ENCODE results near the gene CYP21A2.
A peak's percentile ranks its signal among the peaks of the same experiment; 100 is the strongest.
"Not testable (repeated sequence)": the region's sequence is repeated elsewhere in the genome, so short reads cannot be mapped to it uniquely, and the experiment has no call there.

The CYP21A2 gene

GRCh38 chr6:32043589-32044380 lies 5.6 kb downstream of the CYP21A2 start:
- H3K4me1 ChIP-seq (ENCODE audit: control insufficient read depth in 5 of 5, insufficient read depth in 5 of 5, low read length in 5 of 5): peaks cover 6 to 29% (median 27%) of the 10 kb centered on the region in 5 donors
- H3K36me3 ChIP-seq (ENCODE audit: control insufficient read depth in 5 of 5, insufficient read depth in 5 of 5, low read length in 5 of 5): peaks cover 0 to 14% (median 2%) of the 10 kb centered on the region in 5 donors
- H3K27me3 ChIP-seq (ENCODE audit: control insufficient read depth in 5 of 5, insufficient read depth in 4 of 5, low read length in 5 of 5): peaks cover 3 to 18% (median 7%) of the 10 kb centered on the region in 5 donors
- not testable (repeated sequence) for H3K9me3 ChIP-seq (ENCODE audit: control insufficient read depth in 5 of 5, low read length in 5 of 5); H3K27ac ChIP-seq (ENCODE audit: low read depth, low read length); H3K9ac ChIP-seq (ENCODE audit: low read length in 5 of 5); H3K4me3 ChIP-seq (ENCODE audit: low read depth in 1 of 5, low read length in 5 of 5)

GRCh38 chr6:32044916-32045315 lies 6.7 kb downstream of the CYP21A2 start:
- not testable (repeated sequence) for H3K9ac ChIP-seq (ENCODE audit: low read length in 5 of 5); H3K4me3 ChIP-seq (ENCODE audit: low read depth in 1 of 5, low read length in 5 of 5); H3K9me3 ChIP-seq (ENCODE audit: control insufficient read depth in 5 of 5, low read length in 5 of 5); H3K27ac ChIP-seq (ENCODE audit: low read depth, low read length)
- peaks cover 3 to 18% (median 7%) of the 10 kb centered on the region in 5 donors for H3K27me3 ChIP-seq (ENCODE audit: control insufficient read depth in 5 of 5, insufficient read depth in 4 of 5, low read length in 5 of 5)
- peaks cover 6 to 30% (median 27%) of the 10 kb centered on the region in 5 donors for H3K4me1 ChIP-seq (ENCODE audit: control insufficient read depth in 5 of 5, insufficient read depth in 5 of 5, low read length in 5 of 5)
- peaks cover 0 to 20% (median 2%) of the 10 kb centered on the region in 5 donors for H3K36me3 ChIP-seq (ENCODE audit: control insufficient read depth in 5 of 5, insufficient read depth in 5 of 5, low read length in 5 of 5)

GRCh38 chr6:32045811-32046449 lies 7.7 kb downstream of the CYP21A2 start:
- H3K9me3 ChIP-seq (ENCODE audit: control insufficient read depth in 5 of 5, low read length in 5 of 5): peaks cover 0 to 4% (median 0%) of the 10 kb centered on the region in 5 donors
- H3K27ac ChIP-seq (ENCODE audit: low read depth, low read length): peak overlapping the region; percentile 85
- H3K36me3 ChIP-seq (ENCODE audit: control insufficient read depth in 5 of 5, insufficient read depth in 5 of 5, low read length in 5 of 5): peaks cover 0 to 24% (median 2%) of the 10 kb centered on the region in 5 donors
- H3K27me3 ChIP-seq (ENCODE audit: control insufficient read depth in 5 of 5, insufficient read depth in 4 of 5, low read length in 5 of 5): peaks cover 3 to 18% (median 7%) of the 10 kb centered on the region in 5 donors
- H3K9ac ChIP-seq (ENCODE audit: low read length in 5 of 5): no peak overlapping the region
- peak overlapping the region in 1 of 5 donors; percentile 8 for H3K4me3 ChIP-seq (ENCODE audit: low read depth in 1 of 5, low read length in 5 of 5)
- H3K4me1 ChIP-seq (ENCODE audit: control insufficient read depth in 5 of 5, insufficient read depth in 5 of 5, low read length in 5 of 5): peaks cover 6 to 30% (median 27%) of the 10 kb centered on the region in 5 donors

DNA sequence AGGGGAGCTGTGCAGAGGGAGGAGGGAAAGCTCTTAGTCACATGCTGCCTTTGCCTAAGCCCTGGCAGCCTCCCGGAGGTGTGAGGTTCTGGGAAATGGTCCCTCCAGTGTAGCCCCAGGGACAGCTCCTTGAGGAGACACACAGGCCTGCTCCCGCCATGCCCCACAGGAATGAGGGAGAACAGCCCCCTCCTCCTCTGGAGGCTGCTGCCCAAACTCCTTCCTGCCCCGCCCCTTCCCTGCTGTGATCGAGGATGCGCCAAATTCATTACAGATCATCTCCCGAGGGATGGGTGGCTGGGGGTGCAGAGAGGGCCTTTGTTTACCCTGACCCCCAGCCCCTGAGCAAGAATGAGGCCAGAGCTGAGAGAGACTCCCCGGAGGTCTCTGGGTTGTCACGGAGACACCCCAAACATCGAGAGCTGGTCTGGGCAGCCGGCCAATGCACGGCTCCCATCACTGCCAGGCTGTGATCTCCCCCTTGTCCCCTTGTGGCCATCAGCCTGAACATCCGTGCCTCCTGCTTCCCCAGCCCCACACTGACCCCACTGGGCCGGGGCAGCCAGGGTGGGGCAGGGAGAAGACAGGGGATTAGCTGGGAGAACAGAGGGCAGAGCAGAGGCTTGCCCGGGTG lies 8.4 kb downstream of the CYP21A2 start:
- Histone ChIP-seq H3K9ac (ENCODE audit: low read length in 5 of 5) (peak overlapping the region in 1 of 5 donors; percentile 21), H3K4me3 (ENCODE audit: low read depth in 1 of 5, low read length in 5 of 5) (peak overlapping the region in 1 of 5 donors; percentile 8)

GRCh38 chr6:32047084-32047478 lies 8.9 kb downstream of the CYP21A2 start:
- Histone ChIP-seq H3K27me3 (ENCODE audit: control insufficient read depth in 5 of 5, insufficient read depth in 4 of 5, low read length in 5 of 5) (peaks cover 3 to 18% (median 7%) of the 10 kb centered on the region in 5 donors), H3K9ac (ENCODE audit: low read length in 5 of 5) (peak overlapping the region in 2 of 5 donors; percentile 7 to 94), H3K27ac (ENCODE audit: low read depth, low read length) (peak overlapping the region; percentile 85), H3K4me1 (ENCODE audit: control insufficient read depth in 5 of 5, insufficient read depth in 5 of 5, low read length in 5 of 5) (peaks cover 6 to 30% (median 27%) of the 10 kb centered on the region in 5 donors), H3K4me3 (ENCODE audit: low read depth in 1 of 5, low read length in 5 of 5) (peak overlapping the region in 1 of 5 donors; percentile 6), H3K36me3 (ENCODE audit: control insufficient read depth in 5 of 5, insufficient read depth in 5 of 5, low read length in 5 of 5) (peaks cover 0 to 25% (median 2%) of the 10 kb centered on the region in 5 donors), H3K9me3 (ENCODE audit: control insufficient read depth in 5 of 5, low read length in 5 of 5) (peaks cover 0 to 4% (median 0%) of the 10 kb centered on the region in 5 donors)

More for the DNA sequence above, 8.4 kb downstream of the CYP21A2 start:
- peak overlapping the region; percentile 85 for H3K27ac ChIP-seq (ENCODE audit: low read depth, low read length)
- peaks cover 6 to 30% (median 27%) of the 10 kb centered on the region in 5 donors for H3K4me1 ChIP-seq (ENCODE audit: control insufficient read depth in 5 of 5, insufficient read depth in 5 of 5, low read length in 5 of 5)
- peaks cover 0 to 25% (median 2%) of the 10 kb centered on the region in 5 donors for H3K36me3 ChIP-seq (ENCODE audit: control insufficient read depth in 5 of 5, insufficient read depth in 5 of 5, low read length in 5 of 5)
- H3K9me3 ChIP-seq (ENCODE audit: control insufficient read depth in 5 of 5, low read length in 5 of 5): peaks cover 0 to 4% (median 0%) of the 10 kb centered on the region in 5 donors
- peaks cover 3 to 18% (median 7%) of the 10 kb centered on the region in 5 donors for H3K27me3 ChIP-seq (ENCODE audit: control insufficient read depth in 5 of 5, insufficient read depth in 4 of 5, low read length in 5 of 5)

- Histone ChIP-seq H3K4me3 (ENCODE audit: low read depth in 1 of 5, low read length in 5 of 5) (peak overlapping the region in 1 of 5 donors; percentile 6), H3K4me1 (ENCODE audit: control insufficient read depth in 5 of 5, insufficient read depth in 5 of 5, low read length in 5 of 5) (peaks cover 6 to 30% (median 27%) of the 10 kb centered on the region in 5 donors), H3K27me3 (ENCODE audit: control insufficient read depth in 5 of 5, insufficient read depth in 4 of 5, low read length in 5 of 5) (peaks cover 3 to 18% (median 7%) of the 10 kb centered on the region in 5 donors), H3K9ac (ENCODE audit: low read length in 5 of 5) (peak overlapping the region in 2 of 5 donors; percentile 7 to 94), H3K9me3 (ENCODE audit: control insufficient read depth in 5 of 5, low read length in 5 of 5) (peaks cover 0 to 4% (median 0%) of the 10 kb centered on the region in 5 donors), H3K36me3 (ENCODE audit: control insufficient read depth in 5 of 5, insufficient read depth in 5 of 5, low read length in 5 of 5) (peaks cover 0 to 28% (median 2%) of the 10 kb centered on the region in 5 donors), H3K27ac (ENCODE audit: low read depth, low read length) (peak overlapping the region; percentile 85)
These were observed 9.3 kb downstream of the CYP21A2 start for GRCh38 chr6:32047539-32047854.

DNA sequence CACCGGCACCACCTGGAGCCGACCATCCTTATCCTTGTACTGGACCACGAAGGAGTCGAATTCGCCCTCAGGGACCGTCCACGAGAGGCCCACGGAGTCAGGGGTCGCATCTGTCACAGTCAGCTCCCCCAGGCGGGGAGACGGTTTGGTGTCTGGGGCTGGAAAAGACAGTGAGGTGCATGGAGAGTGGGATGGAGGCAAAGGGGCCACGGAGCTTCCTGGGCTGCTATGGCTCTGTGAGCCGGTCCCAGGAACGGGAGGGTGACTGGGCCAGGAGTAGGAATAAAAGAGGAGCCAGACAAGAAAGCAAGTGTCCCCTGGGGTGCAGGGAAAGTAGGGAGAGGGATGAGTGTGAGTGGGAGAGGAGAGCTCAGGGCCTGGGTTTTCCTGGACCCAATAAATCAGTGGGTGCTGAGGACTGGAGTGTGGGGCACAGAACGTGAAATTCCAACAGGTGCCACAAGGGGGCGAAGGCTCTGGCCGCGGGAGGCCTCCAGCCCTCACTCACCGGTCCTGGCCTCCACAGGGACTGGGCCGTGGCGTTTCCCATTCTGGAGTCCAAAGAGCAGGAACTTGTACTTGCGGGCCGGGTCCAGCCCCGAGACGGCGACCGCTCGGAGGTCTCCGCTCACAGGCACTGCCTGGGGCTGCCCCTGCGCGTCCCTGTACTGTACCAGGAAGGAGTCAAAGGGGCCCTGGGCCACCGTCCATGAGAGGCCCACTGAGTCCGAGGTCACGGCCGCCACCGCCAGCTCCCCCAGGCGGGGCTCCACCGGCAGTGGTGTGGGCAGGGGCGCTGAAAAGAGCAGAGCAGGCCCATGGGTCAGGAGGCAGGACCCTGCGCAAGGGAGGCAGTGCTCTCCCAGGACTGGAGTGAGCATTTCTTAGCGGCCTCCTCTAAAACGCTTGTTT lies 9.9 kb downstream of the CYP21A2 start:
- H3K4me1 ChIP-seq (ENCODE audit: control insufficient read depth in 5 of 5, insufficient read depth in 5 of 5, low read length in 5 of 5): peaks cover 6 to 30% (median 27%) of the 10 kb centered on the region in 5 donors
- H3K9ac ChIP-seq (ENCODE audit: low read length in 5 of 5): peak overlapping the region in 2 of 5 donors; percentile 37 to 94
- peaks cover 0 to 4% (median 0%) of the 10 kb centered on the region in 5 donors for H3K9me3 ChIP-seq (ENCODE audit: control insufficient read depth in 5 of 5, low read length in 5 of 5)
- H3K4me3 ChIP-seq (ENCODE audit: low read depth in 1 of 5, low read length in 5 of 5): peak overlapping the region in 1 of 5 donors; percentile 31
- peaks cover 0 to 31% (median 2%) of the 10 kb centered on the region in 5 donors for H3K36me3 ChIP-seq (ENCODE audit: control insufficient read depth in 5 of 5, insufficient read depth in 5 of 5, low read length in 5 of 5)
- peak overlapping the region; percentile 85 for H3K27ac ChIP-seq (ENCODE audit: low read depth, low read length)
- H3K27me3 ChIP-seq (ENCODE audit: control insufficient read depth in 5 of 5, insufficient read depth in 4 of 5, low read length in 5 of 5): peaks cover 3 to 18% (median 7%) of the 10 kb centered on the region in 5 donors

- not testable (repeated sequence) for H3K9me3 ChIP-seq (ENCODE audit: control insufficient read depth in 5 of 5, low read length in 5 of 5); H3K9ac ChIP-seq (ENCODE audit: low read length in 5 of 5); H3K4me3 ChIP-seq (ENCODE audit: low read depth in 1 of 5, low read length in 5 of 5); H3K27ac ChIP-seq (ENCODE audit: low read depth, low read length)
- H3K27me3 ChIP-seq (ENCODE audit: control insufficient read depth in 5 of 5, insufficient read depth in 4 of 5, low read length in 5 of 5): peaks cover 3 to 18% (median 7%) of the 10 kb centered on the region in 5 donors
- peaks cover 6 to 30% (median 27%) of the 10 kb centered on the region in 5 donors for H3K4me1 ChIP-seq (ENCODE audit: control insufficient read depth in 5 of 5, insufficient read depth in 5 of 5, low read length in 5 of 5)
- peaks cover 0 to 33% (median 0%) of the 10 kb centered on the region in 5 donors for H3K36me3 ChIP-seq (ENCODE audit: control insufficient read depth in 5 of 5, insufficient read depth in 5 of 5, low read length in 5 of 5)
These were observed 10.9 kb downstream of the CYP21A2 start for GRCh38 chr6:32049149-32049548.

GRCh38 chr6:32049736-32050135 lies 11.5 kb downstream of the CYP21A2 start:
- not testable (repeated sequence) for H3K4me3 ChIP-seq (ENCODE audit: low read depth in 1 of 5, low read length in 5 of 5); H3K9me3 ChIP-seq (ENCODE audit: control insufficient read depth in 5 of 5, low read length in 5 of 5); H3K9ac ChIP-seq (ENCODE audit: low read length in 5 of 5); H3K27ac ChIP-seq (ENCODE audit: low read depth, low read length)
- Histone ChIP-seq H3K36me3 (ENCODE audit: control insufficient read depth in 5 of 5, insufficient read depth in 5 of 5, low read length in 5 of 5) (peaks cover 0 to 39% (median 5%) of the 10 kb centered on the region in 5 donors), H3K27me3 (ENCODE audit: control insufficient read depth in 5 of 5, insufficient read depth in 4 of 5, low read length in 5 of 5) (peaks cover 3 to 18% (median 7%) of the 10 kb centered on the region in 5 donors), H3K4me1 (ENCODE audit: control insufficient read depth in 5 of 5, insufficient read depth in 5 of 5, low read length in 5 of 5) (peaks cover 6 to 30% (median 27%) of the 10 kb centered on the region in 5 donors)

Measured in subcutaneous abdominal adipose tissue (tissue), 5 donors.